ENCODE data around the gene VPS13D.

- TF ChIP-seq CTCF (IDR thresholded peaks at IDR 0.05) (no peak), POLR2A (IDR thresholded peaks at IDR 0.05) (no peak)
Observed at GRCh38 chr1:12414444-12415018, 184.7 kb downstream of the VPS13D start.

Measured in body of pancreas (tissue), 4 donors.